Fibroblast of lung (primary cell): ENCODE measurements around the gene SRGAP1. TPM values are rescaled to one million over a fixed set of nuclear protein-coding genes. Genes with fewer than 3 reads are reported as not detected.

Experiments used
- DNase-seq, 2 donors: peaks; one replicate each; pipeline versions ENCODE4 v3.0.0 to v3.0.0-alpha.2; 2010; ENCODE audit warnings: low read depth in 2 of 2
- H2AFZ ChIP-seq: 2 replicates; pipeline ENCODE4 v1.5.1; 2012; ENCODE audit warnings: low read length, control low read depth, inconsistent platforms
- H3K27ac ChIP-seq: 2 replicates; pipeline ENCODE4 v1.5.1; 2011; ENCODE audit warnings: low read length, control low read depth; ENCODE audit not compliant: insufficient read depth
- H3K27me3 ChIP-seq: 2 replicates; pipeline ENCODE4 v1.5.1; 2011; ENCODE audit warnings: mild to moderate bottlenecking, low read length; ENCODE audit not compliant: control insufficient read depth, insufficient read depth
- H3K36me3 ChIP-seq: 2 replicates; pipeline ENCODE4 v1.5.1; 2011; ENCODE audit warnings: low read length; ENCODE audit not compliant: control insufficient read depth, insufficient read depth
- H3K4me1 ChIP-seq: 2 replicates; pipeline ENCODE4 v1.5.1; 2011; ENCODE audit warnings: low read length; ENCODE audit not compliant: control insufficient read depth, insufficient read depth; ENCODE audit errors: extremely low read depth
- H3K4me2 ChIP-seq: 2 replicates; pipeline ENCODE4 v1.5.1; 2011; ENCODE audit warnings: low read length, control low read depth; ENCODE audit not compliant: insufficient read depth; ENCODE audit errors: extremely low read depth
- H3K4me3 ChIP-seq, 4 experiments: fragments of 200-600 bp in 1 of 4; sonication (generic) in 1 of 4; replicated peaks in 1 of 4; 2 replicates each; pipeline ENCODE4 v1.5.1; 2011 to 2016; ENCODE audit warnings: low read length in 4 of 4, low read depth in 3 of 4, mild to moderate bottlenecking in 3 of 4, control low read depth in 2 of 4, inconsistent platforms in 1 of 4, mixed read lengths in 1 of 4; ENCODE audit not compliant: insufficient read depth in 1 of 4; ENCODE audit errors: control extremely low read depth in 1 of 4
- H3K79me2 ChIP-seq: 2 replicates; pipeline ENCODE4 v1.5.1; 2012; ENCODE audit warnings: mild to moderate bottlenecking, low read length, inconsistent platforms; ENCODE audit not compliant: control insufficient read depth, insufficient read depth
- H3K9ac ChIP-seq: 2 replicates; pipeline ENCODE4 v1.5.1; 2011; ENCODE audit warnings: mild to moderate bottlenecking, low read length, control low read depth; ENCODE audit not compliant: insufficient read depth
- H3K9me3 ChIP-seq: 2 replicates; pipeline ENCODE4 v1.5.1; 2012; ENCODE audit warnings: low read depth, low read length; ENCODE audit not compliant: control insufficient read depth, insufficient read depth
- H4K20me1 ChIP-seq: 2 replicates; pipeline ENCODE4 v1.5.1; 2011; ENCODE audit warnings: low read length; ENCODE audit not compliant: control insufficient read depth, insufficient read depth; ENCODE audit errors: extremely low read depth
- EZH2 ChIP-seq: IDR thresholded peaks from 2 replicates; pipeline ENCODE4 v1.5.1; 2012; ENCODE audit warnings: low read length, control low read depth, mild to moderate bottlenecking; ENCODE audit errors: missing control alignments
- polyA plus RNA-seq, 2 donors: library from polyadenylated mRNA; depleted of rRNA in 1 of 2; stranded (reverse) in 1 of 2; unstranded in 1 of 2; fragments of >200 nt; gene quantifications; 2 replicates each; pipeline ENCODE4 v1.2.1, GENCODE V29; 2011 to 2012; ENCODE audit warnings: missing spikeins in 1 of 2
- total RNA-seq: library from RNA; depleted of rRNA; stranded (reverse); fragments of >200 nt; gene quantifications from 2 replicates; pipeline ENCODE4 v1.2.1, GENCODE V29; 2014
- TF ChIP-seq, protein P1 (sequence below), 2 donors: IDR thresholded peaks in 1 of 2; conservative IDR thresholded peaks in 1 of 2; 1 replicate in 1 of 2; 2 replicates in 1 of 2; pipeline ENCODE4 v1.5.1; 2011 to 2012; ENCODE audit warnings: low read length in 2 of 2, control low read depth in 1 of 2, inconsistent platforms in 1 of 2, low read depth in 1 of 2, mild to moderate bottlenecking in 1 of 2

Gene SRGAP1
- total and polyA plus RNA-seq, 2 donors (not counting 1 experiment from before 2014, with no cell fraction given): 18.9 to 30.2 TPM

DNA sequence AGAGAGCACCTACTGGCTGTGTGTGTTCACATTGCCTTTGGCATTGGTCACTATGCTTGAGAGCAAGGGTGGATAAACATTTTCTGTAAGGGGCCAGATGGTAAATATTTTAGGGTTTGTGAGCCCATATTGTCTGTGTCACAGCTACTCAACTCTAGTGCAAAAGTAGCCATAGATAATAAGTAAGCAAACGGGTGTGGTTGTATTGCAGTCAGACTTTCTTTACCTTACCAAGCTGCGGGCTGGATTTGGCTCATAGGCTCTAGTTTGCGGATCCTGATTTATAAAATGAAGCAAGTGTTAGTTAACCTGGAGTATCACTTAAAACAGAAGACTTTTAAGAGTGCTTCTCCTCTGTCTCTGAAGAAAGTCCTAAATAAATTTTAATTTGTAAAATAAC lies 208.6 kb downstream of the SRGAP1 start:
- Histone ChIP-seq H4K20me1 (no peaks in the 10 kb centered on the region), H2AFZ (no peak overlapping the region), H3K9ac (no peak overlapping the region), H3K27ac (no peak overlapping the region), H3K4me3 (no peak overlapping the region), H3K4me2 (no peak overlapping the region), H3K27me3 (no peaks in the 10 kb centered on the region), H3K79me2 (peaks cover 3% of the 10 kb centered on the region), H3K4me1 (no peaks in the 10 kb centered on the region), H3K9me3 (no peaks in the 10 kb centered on the region), H3K36me3 (no peaks in the 10 kb centered on the region)
- TF ChIP-seq, protein P1, sequence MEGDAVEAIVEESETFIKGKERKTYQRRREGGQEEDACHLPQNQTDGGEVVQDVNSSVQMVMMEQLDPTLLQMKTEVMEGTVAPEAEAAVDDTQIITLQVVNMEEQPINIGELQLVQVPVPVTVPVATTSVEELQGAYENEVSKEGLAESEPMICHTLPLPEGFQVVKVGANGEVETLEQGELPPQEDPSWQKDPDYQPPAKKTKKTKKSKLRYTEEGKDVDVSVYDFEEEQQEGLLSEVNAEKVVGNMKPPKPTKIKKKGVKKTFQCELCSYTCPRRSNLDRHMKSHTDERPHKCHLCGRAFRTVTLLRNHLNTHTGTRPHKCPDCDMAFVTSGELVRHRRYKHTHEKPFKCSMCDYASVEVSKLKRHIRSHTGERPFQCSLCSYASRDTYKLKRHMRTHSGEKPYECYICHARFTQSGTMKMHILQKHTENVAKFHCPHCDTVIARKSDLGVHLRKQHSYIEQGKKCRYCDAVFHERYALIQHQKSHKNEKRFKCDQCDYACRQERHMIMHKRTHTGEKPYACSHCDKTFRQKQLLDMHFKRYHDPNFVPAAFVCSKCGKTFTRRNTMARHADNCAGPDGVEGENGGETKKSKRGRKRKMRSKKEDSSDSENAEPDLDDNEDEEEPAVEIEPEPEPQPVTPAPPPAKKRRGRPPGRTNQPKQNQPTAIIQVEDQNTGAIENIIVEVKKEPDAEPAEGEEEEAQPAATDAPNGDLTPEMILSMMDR (conservative IDR thresholded peaks at IDR 0.05 in 1 of 2, IDR thresholded peaks at IDR 0.05 in 1 of 2; ENCODE audit: low read depth in 1 of 2, low read length in 2 of 2): no peak
- TF ChIP-seq EZH2: no peak
- DNase-seq: no peak

GRCh38 chr12:64054079-64054520 lies 209.6 kb downstream of the SRGAP1 start:
- no peak overlapping the region for H2AFZ ChIP-seq
- H4K20me1 ChIP-seq: no peaks in the 10 kb centered on the region
- no peak overlapping the region for H3K4me3 ChIP-seq
- H3K36me3 ChIP-seq: no peaks in the 10 kb centered on the region
- peaks cover 1% of the 10 kb centered on the region for H3K79me2 ChIP-seq
- H3K27ac ChIP-seq: no peak overlapping the region
- no peaks in the 10 kb centered on the region for H3K9me3 ChIP-seq
- H3K27me3 ChIP-seq: no peaks in the 10 kb centered on the region
- TF ChIP-seq, protein P1 (conservative IDR thresholded peaks at IDR 0.05 in 1 of 2, IDR thresholded peaks at IDR 0.05 in 1 of 2; ENCODE audit: low read depth in 1 of 2, low read length in 2 of 2): no peak
- no peak for TF ChIP-seq EZH2
- H3K4me1 ChIP-seq: no peaks in the 10 kb centered on the region
- H3K4me2 ChIP-seq: no peak overlapping the region
- DNase-seq: no peak
- no peak overlapping the region for H3K9ac ChIP-seq

DNA sequence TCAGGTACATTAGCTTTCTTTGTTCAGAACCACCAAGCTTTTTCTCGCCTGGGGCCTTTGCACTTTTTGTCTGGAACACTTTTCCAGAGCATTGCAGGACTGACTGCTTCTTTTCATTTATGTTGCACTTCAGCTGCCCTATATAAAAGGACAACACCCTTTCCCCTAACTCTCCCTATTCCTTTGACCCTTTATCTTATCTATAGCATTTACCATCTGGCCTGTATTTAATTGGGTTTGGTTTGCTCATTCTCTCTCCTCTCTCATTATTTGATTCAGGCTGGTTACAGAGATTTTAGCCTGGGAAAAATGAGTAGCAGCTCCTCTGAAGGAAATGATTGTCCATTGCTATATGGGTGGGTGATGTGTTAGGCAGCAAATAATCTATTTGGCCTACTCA lies 212.2 kb downstream of the SRGAP1 start:
- H2AFZ ChIP-seq: no peak overlapping the region
- no peaks in the 10 kb centered on the region for H3K4me1 ChIP-seq
- H3K27ac ChIP-seq: no peak overlapping the region
- no peaks in the 10 kb centered on the region for H4K20me1 ChIP-seq
- H3K27me3 ChIP-seq: no peaks in the 10 kb centered on the region
- no peaks in the 10 kb centered on the region for H3K9me3 ChIP-seq
- TF ChIP-seq, protein P1 (conservative IDR thresholded peaks at IDR 0.05 in 1 of 2, IDR thresholded peaks at IDR 0.05 in 1 of 2; ENCODE audit: low read depth in 1 of 2, low read length in 2 of 2): no peak
- no peak for TF ChIP-seq EZH2
- H3K4me2 ChIP-seq: no peak overlapping the region
- H3K79me2 ChIP-seq: no peaks in the 10 kb centered on the region
- no peak for DNase-seq
- H3K9ac ChIP-seq: no peak overlapping the region
- no peak overlapping the region for H3K4me3 ChIP-seq
- H3K36me3 ChIP-seq: no peaks in the 10 kb centered on the region
